ENCODE results near the gene ACSS2. TPM values are rescaled to one million over a fixed set of nuclear protein-coding genes. Genes with fewer than 3 reads are reported as not detected.

Gene ACSS2
- polyA plus RNA-seq, 1 donor, result 61.0 TPM

DNA sequence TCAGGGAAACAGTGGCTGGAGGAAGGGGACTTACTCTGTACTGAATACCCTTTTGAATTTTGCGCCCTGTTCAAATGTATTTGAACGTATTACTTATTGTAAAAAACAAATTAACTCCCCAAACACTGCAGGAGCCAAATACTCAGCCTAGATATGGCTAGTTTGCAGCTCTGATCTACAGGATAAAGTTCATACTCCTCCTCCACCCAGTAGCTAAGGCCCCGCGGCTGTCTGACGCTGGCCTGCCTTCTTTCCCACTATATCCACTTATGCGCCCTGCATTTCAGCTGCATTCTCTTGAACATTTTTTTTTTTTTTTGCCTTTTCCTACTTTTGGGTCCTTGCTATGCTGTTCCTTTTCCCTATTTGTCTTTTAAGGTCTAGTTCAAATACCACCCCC lies 72.7 kb downstream of the ACSS2 start:
- DNase-seq (ENCODE audit: low read depth), result no peak

DNA sequence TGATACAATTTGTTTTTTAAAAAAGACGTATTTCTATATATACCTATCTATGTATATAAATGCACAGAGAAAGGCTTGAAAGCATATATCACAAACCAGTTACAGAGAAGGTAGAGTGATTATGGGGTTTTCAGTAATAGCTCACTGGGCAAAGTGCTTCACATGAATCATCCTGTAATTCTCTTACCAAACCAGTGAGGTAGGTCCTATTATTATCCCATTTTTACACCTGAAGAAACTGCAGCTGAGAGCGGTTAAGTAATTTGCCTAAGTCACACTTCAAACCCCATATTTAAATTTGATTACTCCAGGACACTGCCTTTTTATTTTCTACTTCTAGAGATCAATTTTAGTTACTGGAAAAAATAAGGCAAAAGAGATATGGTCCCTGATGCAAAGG lies 74.8 kb downstream of the ACSS2 start:
- no peak for DNase-seq (ENCODE audit: low read depth)

DNA sequence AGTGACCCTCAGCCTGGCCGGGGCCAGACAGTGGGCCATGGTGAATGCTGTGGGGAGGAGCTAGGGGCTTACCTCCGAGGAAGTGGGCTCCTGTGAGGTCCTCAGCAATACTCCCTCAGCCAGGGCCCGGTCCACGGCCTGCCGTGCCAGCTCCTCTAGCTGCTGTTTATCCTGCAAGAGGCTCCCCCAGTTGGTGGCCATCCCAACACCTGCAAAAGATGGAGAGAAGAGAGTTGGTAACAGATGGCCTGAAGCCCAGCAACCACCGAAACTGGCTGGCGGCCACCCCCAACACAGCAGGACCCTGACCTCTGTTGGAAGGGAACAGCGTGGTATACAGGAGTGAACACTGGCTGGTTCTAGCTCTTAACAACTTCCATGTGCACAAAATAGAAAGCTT lies 75.2 kb downstream of the ACSS2 start:
- no peak for DNase-seq (ENCODE audit: low read depth)

GRCh38 chr20:34952671-34953070 lies 76.3 kb downstream of the ACSS2 start:
- no peak for DNase-seq (ENCODE audit: low read depth)

GRCh38 chr20:34953960-34954359 lies 77.5 kb downstream of the ACSS2 start:
- no peak for DNase-seq (ENCODE audit: low read depth)

GRCh38 chr20:34954904-34955230 lies 78.5 kb downstream of the ACSS2 start:
- DNase-seq (ENCODE audit: low read depth), result no peak

GRCh38 chr20:34955231-34956040 lies 79.0 kb downstream of the ACSS2 start, which contains the start of the genes GSS and MYH7B:
GSS (minus strand) TSS chr20:34955806; CDS start chr20:34951852, 3,954 bp downstream.
MYH7B (plus strand) TSS chr20:34955868; CDS start chr20:34978006, 22,138 bp downstream.
- peak; percentile 82 for DNase-seq (ENCODE audit: low read depth)

- DNase-seq (ENCODE audit: low read depth), result no peak
These were observed 79.6 kb downstream of the ACSS2 start for GRCh38 chr20:34956041-34956458.

DNA sequence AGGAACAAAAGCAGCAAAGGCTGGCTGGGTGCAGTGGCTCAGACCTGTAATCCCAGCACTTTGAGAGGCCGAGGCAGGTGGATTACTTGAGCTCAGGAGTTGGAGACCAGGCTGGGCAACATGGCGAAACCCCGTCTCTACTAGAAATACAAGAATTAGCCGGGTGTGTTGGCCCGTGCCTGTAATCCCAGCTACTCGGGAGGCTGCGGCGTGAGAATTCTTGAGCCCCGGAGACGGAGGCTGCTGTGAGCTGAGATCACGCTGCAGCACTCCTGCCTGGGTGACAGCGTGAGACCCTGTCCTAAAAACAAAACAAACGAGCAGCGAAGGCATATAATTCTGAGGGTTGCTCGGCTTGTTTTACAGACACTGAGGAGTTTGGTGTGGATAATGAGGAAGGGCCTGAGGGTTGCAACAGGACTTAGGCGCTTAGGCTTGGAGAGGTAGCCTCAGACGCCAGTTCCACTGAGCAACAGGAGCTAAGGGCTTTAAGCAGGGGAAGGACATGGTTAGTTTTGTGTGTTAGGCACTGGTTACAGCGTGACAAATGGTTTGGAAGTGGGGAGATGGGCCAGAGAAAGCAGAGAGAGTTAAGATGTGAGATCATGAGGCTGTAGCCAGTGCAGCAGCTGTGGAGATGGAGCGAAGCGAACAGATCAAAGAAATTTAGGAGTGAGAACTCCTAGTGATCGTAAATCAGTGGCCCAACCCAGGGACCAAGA lies 80.5 kb downstream of the ACSS2 start:
- no peak for DNase-seq (ENCODE audit: low read depth)

- no peak for DNase-seq (ENCODE audit: low read depth)
These were observed 88.1 kb downstream of the ACSS2 start for GRCh38 chr20:34964486-34964885.

DNA sequence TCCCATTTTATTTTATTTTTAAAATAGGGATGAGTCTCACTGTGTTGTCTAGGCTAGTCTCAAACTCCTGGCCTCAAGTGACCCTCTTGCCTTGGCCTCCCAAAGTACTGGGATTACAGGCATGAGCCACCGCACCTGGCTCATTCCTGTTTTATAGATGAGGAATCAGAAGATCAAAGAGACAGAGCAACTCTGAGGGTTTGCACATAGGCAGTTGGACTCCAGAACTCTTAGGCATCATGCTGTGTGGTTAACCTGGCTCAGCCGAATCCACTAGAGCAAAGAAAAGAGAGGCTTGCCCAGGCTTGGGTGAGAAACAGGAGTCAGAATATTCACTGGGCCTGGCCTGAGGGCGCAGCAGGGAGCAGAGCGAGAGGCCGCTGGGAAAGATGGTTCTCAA lies 88.6 kb downstream of the ACSS2 start:
- DNase-seq (ENCODE audit: low read depth), result no peak

- DNase-seq (ENCODE audit: low read depth), result no peak
These were observed 91.0 kb downstream of the ACSS2 start for GRCh38 chr20:34967421-34967820.

- no peak for DNase-seq (ENCODE audit: low read depth)
These were observed 91.8 kb downstream of the ACSS2 start for GRCh38 chr20:34968042-34968775.

GRCh38 chr20:34970193-34970840 lies 93.9 kb downstream of the ACSS2 start:
- no peak for DNase-seq (ENCODE audit: low read depth)

DNA sequence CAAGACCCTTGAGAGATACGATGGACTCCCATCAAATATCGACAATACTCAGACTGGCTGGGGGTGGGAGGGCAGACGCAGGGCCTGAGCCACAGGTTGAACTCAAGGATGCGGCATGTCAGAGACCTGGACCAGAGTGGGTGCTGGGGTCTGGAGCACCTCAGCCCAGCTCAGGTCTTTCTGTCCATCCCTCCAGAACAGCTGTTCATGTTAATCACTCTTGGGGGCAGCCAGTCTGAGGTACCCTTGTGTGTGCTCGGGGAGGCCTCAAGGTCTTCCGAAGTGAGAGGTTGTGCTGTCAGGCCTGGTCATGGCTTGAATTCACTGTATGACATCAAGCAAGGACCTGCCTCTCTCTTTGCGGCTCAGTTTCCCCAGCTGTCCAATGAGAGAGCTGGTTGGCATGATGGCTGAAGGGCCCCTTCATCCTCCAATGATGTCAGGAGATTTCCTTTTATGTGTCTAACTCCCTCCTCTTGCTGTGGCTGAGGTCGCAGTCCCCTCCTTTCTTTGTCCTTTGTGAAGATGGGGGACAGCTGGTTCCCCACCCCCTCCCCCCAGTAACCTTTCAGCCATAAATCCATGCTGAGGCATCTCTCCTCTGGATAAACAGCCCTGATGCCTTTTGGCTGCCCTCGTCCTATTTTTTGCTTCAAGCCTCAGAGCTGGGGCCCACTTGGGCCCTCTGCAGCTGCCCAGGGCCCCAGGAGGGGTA lies 94.6 kb downstream of the ACSS2 start:
- DNase-seq (ENCODE audit: low read depth), result no peak

DNA sequence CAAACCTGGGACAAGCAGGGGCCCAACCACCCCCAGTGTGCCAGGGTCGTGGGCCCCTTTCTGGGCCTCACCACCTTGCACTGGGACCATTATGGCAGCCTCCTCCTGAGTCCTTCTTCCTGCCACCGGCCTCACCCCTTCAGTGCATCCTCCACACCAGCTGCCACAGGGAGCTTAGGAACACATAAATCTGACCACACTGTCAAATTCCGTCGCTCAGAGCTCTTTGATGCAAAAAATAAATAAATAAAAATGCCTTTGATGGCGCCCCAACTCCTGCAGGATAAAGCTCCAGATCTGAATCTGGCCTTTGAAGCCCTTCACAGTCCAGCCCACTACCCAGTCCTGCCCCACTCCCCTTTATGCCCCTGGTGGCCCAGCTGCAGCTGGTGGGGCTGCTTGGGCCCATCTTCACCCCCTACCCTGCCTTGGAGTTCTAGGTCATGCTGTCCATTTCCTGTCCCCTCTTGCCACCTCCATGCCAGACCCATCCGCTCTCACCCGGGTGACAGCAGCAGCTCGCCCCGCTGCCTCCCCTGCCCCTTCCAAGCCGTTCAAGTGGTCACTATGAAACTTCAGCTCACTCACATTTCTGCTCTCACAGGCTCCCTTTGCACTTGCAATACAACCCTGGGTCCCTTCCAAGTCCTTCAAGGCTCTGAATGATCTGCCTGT lies 95.3 kb downstream of the ACSS2 start:
- DNase-seq (ENCODE audit: low read depth), result no peak

- no peak for DNase-seq (ENCODE audit: low read depth)
These were observed 97.8 kb downstream of the ACSS2 start for GRCh38 chr20:34974246-34974645.

GRCh38 chr20:34976286-34976685 lies 99.9 kb downstream of the ACSS2 start:
- DNase-seq (ENCODE audit: low read depth), result no peak

All from forelimb muscle (tissue), 1 donor.